Stimulated activated CD8-positive, alpha-beta memory T cell treated with anti-CD3 and anti-CD28 coated beads, Interleukin-12 subunit alpha, Interleukin-12 subunit beta, amount 100 ng/mL, for 1 hour (primary cell): ENCODE measurements around the gene PRAMEF1.
"Not testable (repeated sequence)": the region's sequence is repeated elsewhere in the genome, so short reads cannot be mapped to it uniquely, and the experiment has no call there.

ENCODE experiments used
- DNase-seq: peaks from one replicate; pipeline ENCODE4 v3.0.0-alpha.2; 2020; ENCODE audit warnings: low read depth

PRAMEF1 gene

GRCh38 chr1:12776801-12777557 is 14.2 kb upstream of the PRAMEF1 start:
- DNase-seq: no peak

- DNase-seq: no peak
Observed at GRCh38 chr1:12778061-12778460, 13.1 kb upstream of the PRAMEF1 start.

- DNase-seq: no peak
Observed at GRCh38 chr1:12778907-12779306, 12.3 kb upstream of the PRAMEF1 start.

- DNase-seq: not testable (repeated sequence)
Observed at GRCh38 chr1:12781488-12781887, 9.7 kb upstream of the PRAMEF1 start.

GRCh38 chr1:12783783-12784182 is 7.4 kb upstream of the PRAMEF1 start:
- DNase-seq: not testable (repeated sequence)

GRCh38 chr1:12784729-12785128 is 6.5 kb upstream of the PRAMEF1 start:
- DNase-seq: not testable (repeated sequence)

- DNase-seq: no peak
Observed at GRCh38 chr1:12798911-12799310, 7.7 kb downstream of the PRAMEF1 start.

GRCh38 chr1:12799730-12800129 is 8.5 kb downstream of the PRAMEF1 start:
- no peak for DNase-seq

- DNase-seq: no peak
Observed at GRCh38 chr1:12809933-12810332, 18.7 kb downstream of the PRAMEF1 start.

- no peak for DNase-seq
Observed at GRCh38 chr1:12810691-12811408, 19.7 kb downstream of the PRAMEF1 start.

- no peak for DNase-seq
Observed at GRCh38 chr1:12811409-12811784, 20.2 kb downstream of the PRAMEF1 start.

- not testable (repeated sequence) for DNase-seq
Observed at GRCh38 chr1:12819061-12819460, 27.9 kb downstream of the PRAMEF1 start.

GRCh38 chr1:12831310-12831709 is 40.1 kb downstream of the PRAMEF1 start, which contains the start of gene PRAMEF11:
PRAMEF11 (minus strand) TSS chr1:12831410; CDS start chr1:12828789, 2,621 bp downstream.
- not testable (repeated sequence) for DNase-seq

GRCh38 chr1:12833251-12833650 is 42.1 kb downstream of the PRAMEF1 start:
- not testable (repeated sequence) for DNase-seq
